ENCODE data around the gene MYO5B.

DNA sequence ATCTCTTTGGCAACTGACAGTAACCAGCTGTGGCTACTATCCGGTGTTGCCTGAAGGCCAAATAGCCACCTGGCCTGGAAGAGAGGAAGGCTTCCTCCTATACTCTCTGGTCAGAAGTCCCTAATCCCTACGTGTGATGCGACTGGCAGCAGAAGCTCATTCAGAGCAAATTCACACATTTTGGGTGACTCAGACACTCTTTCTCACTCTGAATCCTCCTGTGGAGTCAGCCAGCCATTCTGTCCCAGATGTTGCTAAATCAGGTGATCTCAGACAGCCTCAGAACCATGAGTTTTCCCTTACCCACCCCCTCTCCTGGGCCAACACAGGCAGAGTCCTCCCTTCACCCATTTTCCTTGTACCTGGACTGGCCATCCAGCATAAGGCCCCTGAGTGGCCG lies 36.7 kb upstream of the MYO5B start:
- TF ChIP-seq GATA2 (IDR thresholded peaks at IDR 0.05; ENCODE audit: low read depth, low read length) (no peak), GATA3 (IDR thresholded peaks at IDR 0.05; ENCODE audit: low read depth, low read length) (no peak)

Data from SH-SY5Y (cell line).